Measurements from ENCODE around the gene MYO9A.
A peak's percentile ranks its signal among the peaks of the same experiment; 100 is the strongest.

Gene MYO9A

GRCh38 chr15:71807691-71808091 is 310.3 kb downstream of the MYO9A start:
- H3K4me3 Mint-ChIP-seq: no peak overlapping the region
- H3K27ac Mint-ChIP-seq: no peak overlapping the region
- no peaks in the 10 kb centered on the region for H3K36me3 Mint-ChIP-seq (ENCODE audit: low read depth)
- H3K4me1 Mint-ChIP-seq (ENCODE audit: low read depth): no peaks in the 10 kb centered on the region
- H3K9me3 Mint-ChIP-seq: no peaks in the 10 kb centered on the region
- DNase-seq: no peak
- peaks cover 2% of the 10 kb centered on the region for H3K27me3 Mint-ChIP-seq

- no peak overlapping the region for H3K4me3 Mint-ChIP-seq
- H3K27me3 Mint-ChIP-seq: peaks cover 7% of the 10 kb centered on the region
- H3K4me1 Mint-ChIP-seq (ENCODE audit: low read depth): no peaks in the 10 kb centered on the region
- H3K27ac Mint-ChIP-seq: no peak overlapping the region
- no peak for DNase-seq
- H3K36me3 Mint-ChIP-seq (ENCODE audit: low read depth): no peaks in the 10 kb centered on the region
- H3K9me3 Mint-ChIP-seq: no peaks in the 10 kb centered on the region
Measured at GRCh38 chr15:71807125-71807629, 310.8 kb downstream of the MYO9A start.

GRCh38 chr15:71806452-71806931 is 311.5 kb downstream of the MYO9A start:
- Mint-ChIP-seq H3K27me3 (peaks cover 13% of the 10 kb centered on the region), H3K27ac (no peak overlapping the region), H3K36me3 (ENCODE audit: low read depth) (no peaks in the 10 kb centered on the region)

GRCh38 chr15:71804695-71805470 is 313.1 kb downstream of the MYO9A start:
- Mint-ChIP-seq H3K4me3 (no peak overlapping the region), H3K9me3 (no peaks in the 10 kb centered on the region), H3K36me3 (ENCODE audit: low read depth) (no peaks in the 10 kb centered on the region), H3K27ac (no peak overlapping the region), H3K4me1 (ENCODE audit: low read depth) (no peaks in the 10 kb centered on the region), H3K27me3 (peaks cover 24% of the 10 kb centered on the region)
- DNase-seq: no peak

More at GRCh38 chr15:71806452-71806931, 311.5 kb downstream of the MYO9A start:
- no peak for DNase-seq
- no peaks in the 10 kb centered on the region for H3K4me1 Mint-ChIP-seq (ENCODE audit: low read depth)
- H3K9me3 Mint-ChIP-seq: no peaks in the 10 kb centered on the region
- H3K4me3 Mint-ChIP-seq: no peak overlapping the region

- H3K36me3 Mint-ChIP-seq (ENCODE audit: low read depth): no peaks in the 10 kb centered on the region
- H3K4me1 Mint-ChIP-seq (ENCODE audit: low read depth): no peaks in the 10 kb centered on the region
- no peak for DNase-seq
- H3K4me3 Mint-ChIP-seq: no peak overlapping the region
- peaks cover 26% of the 10 kb centered on the region for H3K27me3 Mint-ChIP-seq
- H3K27ac Mint-ChIP-seq: no peak overlapping the region
- no peaks in the 10 kb centered on the region for H3K9me3 Mint-ChIP-seq
Measured at GRCh38 chr15:71804226-71804625, 313.7 kb downstream of the MYO9A start.

- Mint-ChIP-seq H3K27ac (no peak overlapping the region), H3K4me3 (no peak overlapping the region), H3K36me3 (ENCODE audit: low read depth) (no peaks in the 10 kb centered on the region), H3K27me3 (peaks cover 32% of the 10 kb centered on the region), H3K9me3 (no peaks in the 10 kb centered on the region), H3K4me1 (ENCODE audit: low read depth) (no peaks in the 10 kb centered on the region)
- peak; percentile 37 for DNase-seq
Measured at GRCh38 chr15:71802770-71803169, 315.2 kb downstream of the MYO9A start.

- no peaks in the 10 kb centered on the region for H3K4me1 Mint-ChIP-seq (ENCODE audit: low read depth)
- H3K9me3 Mint-ChIP-seq: no peaks in the 10 kb centered on the region
- H3K27me3 Mint-ChIP-seq: peaks cover 32% of the 10 kb centered on the region
- no peak for DNase-seq
- no peaks in the 10 kb centered on the region for H3K36me3 Mint-ChIP-seq (ENCODE audit: low read depth)
- no peak overlapping the region for H3K27ac Mint-ChIP-seq
- H3K4me3 Mint-ChIP-seq: no peak overlapping the region
Measured at GRCh38 chr15:71801935-71802655, 315.9 kb downstream of the MYO9A start.

- no peaks in the 10 kb centered on the region for H3K4me1 Mint-ChIP-seq (ENCODE audit: low read depth)
- H3K27me3 Mint-ChIP-seq: peaks cover 32% of the 10 kb centered on the region
- H3K4me3 Mint-ChIP-seq: no peak overlapping the region
- H3K27ac Mint-ChIP-seq: no peak overlapping the region
- DNase-seq: no peak
- H3K36me3 Mint-ChIP-seq (ENCODE audit: low read depth): no peaks in the 10 kb centered on the region
- H3K9me3 Mint-ChIP-seq: no peaks in the 10 kb centered on the region
Measured at GRCh38 chr15:71800835-71801745, 316.9 kb downstream of the MYO9A start.

- H3K36me3 Mint-ChIP-seq (ENCODE audit: low read depth): no peaks in the 10 kb centered on the region
- H3K27ac Mint-ChIP-seq: no peak overlapping the region
- DNase-seq: no peak
- no peaks in the 10 kb centered on the region for H3K9me3 Mint-ChIP-seq
- H3K27me3 Mint-ChIP-seq: peaks cover 32% of the 10 kb centered on the region
- H3K4me1 Mint-ChIP-seq (ENCODE audit: low read depth): no peaks in the 10 kb centered on the region
- H3K4me3 Mint-ChIP-seq: no peak overlapping the region
Measured at GRCh38 chr15:71800190-71800589, 317.8 kb downstream of the MYO9A start.

- H3K9me3 Mint-ChIP-seq: no peaks in the 10 kb centered on the region
- DNase-seq: no peak
- H3K27ac Mint-ChIP-seq: no peak overlapping the region
- no peaks in the 10 kb centered on the region for H3K36me3 Mint-ChIP-seq (ENCODE audit: low read depth)
- no peaks in the 10 kb centered on the region for H3K4me1 Mint-ChIP-seq (ENCODE audit: low read depth)
- H3K4me3 Mint-ChIP-seq: no peak overlapping the region
- H3K27me3 Mint-ChIP-seq: peaks cover 32% of the 10 kb centered on the region
Measured at GRCh38 chr15:71798641-71799040, 319.3 kb downstream of the MYO9A start.

GRCh38 chr15:71792521-71792920 is 325.4 kb downstream of the MYO9A start:
- Mint-ChIP-seq H3K27ac (no peak overlapping the region), H3K36me3 (ENCODE audit: low read depth) (no peaks in the 10 kb centered on the region), H3K4me1 (ENCODE audit: low read depth) (no peaks in the 10 kb centered on the region), H3K9me3 (no peaks in the 10 kb centered on the region), H3K27me3 (no peaks in the 10 kb centered on the region), H3K4me3 (no peak overlapping the region)
- no peak for DNase-seq

- Mint-ChIP-seq H3K4me1 (ENCODE audit: low read depth) (no peaks in the 10 kb centered on the region), H3K27ac (no peak overlapping the region), H3K27me3 (no peaks in the 10 kb centered on the region), H3K4me3 (no peak overlapping the region), H3K36me3 (ENCODE audit: low read depth) (no peaks in the 10 kb centered on the region), H3K9me3 (no peaks in the 10 kb centered on the region)
- DNase-seq: no peak
Measured at GRCh38 chr15:71791975-71792374, 326.0 kb downstream of the MYO9A start.

GRCh38 chr15:71790081-71790480 is 327.9 kb downstream of the MYO9A start:
- no peak overlapping the region for H3K27ac Mint-ChIP-seq
- no peak for DNase-seq
- no peaks in the 10 kb centered on the region for H3K36me3 Mint-ChIP-seq (ENCODE audit: low read depth)
- H3K9me3 Mint-ChIP-seq: no peaks in the 10 kb centered on the region
- H3K4me3 Mint-ChIP-seq: no peak overlapping the region
- no peaks in the 10 kb centered on the region for H3K4me1 Mint-ChIP-seq (ENCODE audit: low read depth)
- peaks cover 5% of the 10 kb centered on the region for H3K27me3 Mint-ChIP-seq

- Mint-ChIP-seq H3K4me3 (no peak overlapping the region), H3K9me3 (no peaks in the 10 kb centered on the region), H3K36me3 (ENCODE audit: low read depth) (no peaks in the 10 kb centered on the region), H3K27ac (no peak overlapping the region), H3K27me3 (peaks cover 10% of the 10 kb centered on the region), H3K4me1 (ENCODE audit: low read depth) (no peaks in the 10 kb centered on the region)
- DNase-seq: no peak
Measured at GRCh38 chr15:71789616-71790015, 328.3 kb downstream of the MYO9A start.
